Measurements from ENCODE around the gene CLPTM1L.

The CLPTM1L gene

GRCh38 chr5:1268056-1268455, 76.8 kb downstream of the CLPTM1L start:
- POLR2A ChIA-PET: no interaction called here
- DNase-seq (ENCODE audit: extremely low spot score): no peak
- TF ChIP-seq PKNOX1 (IDR thresholded peaks at IDR 0.05) (no peak), ELF4 (IDR thresholded peaks at IDR 0.05) (no peak), ZNF384 (IDR thresholded peaks at IDR 0.05) (no peak), TARDBP (IDR thresholded peaks at IDR 0.05) (no peak), SUZ12 (IDR thresholded peaks at IDR 0.05) (no peak), BHLHE40 (IDR thresholded peaks at IDR 0.05; ENCODE audit: borderline replicate concordance) (no peak), FOXM1 (IDR thresholded peaks at IDR 0.05; ENCODE audit: borderline replicate concordance) (no peak), ARNT (IDR thresholded peaks at IDR 0.05) (no peak), NFRKB (IDR thresholded peaks at IDR 0.05) (no peak), LEF1 (IDR thresholded peaks at IDR 0.05; ENCODE audit: borderline replicate concordance) (no peak), SP1 (IDR thresholded peaks at IDR 0.05) (no peak), L3MBTL2 (conservative IDR thresholded peaks at IDR 0.05) (no peak), FOXA1 (IDR thresholded peaks at IDR 0.05) (no peak), FOXK2 (IDR thresholded peaks at IDR 0.05) (no peak), HDGF (IDR thresholded peaks at IDR 0.05; ENCODE audit: borderline replicate concordance) (no peak), CTBP1 (IDR thresholded peaks at IDR 0.05; ENCODE audit: borderline replicate concordance) (no peak)
- CTCF ChIA-PET: no interaction called here

Data from HEK293T (cell line).